SK-N-SH (cell line): ENCODE data around the gene FXR2. TPM values are rescaled to one million over a fixed set of nuclear protein-coding genes. Genes with fewer than 3 reads are reported as not detected.

Experiments
- CTCF ChIA-PET: fragments of 300-600, 350-600 bp; formaldehyde crosslinking; extraction: SDS; loops from one replicate; lab custom pipeline; 2021; lab: Yijun Ruan, JAX
- POLR2A ChIA-PET: fragments of 350-600 bp; sonication (Branson Sonifier 250); formaldehyde crosslinking; extraction: SDS; loops from one replicate; lab custom pipeline; 2020; ENCODE audit warnings: antibody characterized with exemption, inconsistent platforms; lab: Yijun Ruan, JAX
- DNase-seq: peaks from one replicate; pipeline ENCODE4 v3.0.0; 2012
- H2AFZ ChIP-seq: fragments of 200-600 bp; sonication (generic); 2 replicates; pipeline ENCODE4 v1.8.1; 2016; ENCODE audit warnings: antibody characterized with exemption, mild to moderate bottlenecking, low read depth
- H3F3A ChIP-seq: fragments of 200-600 bp; sonication (generic); replicated peaks from 2 replicates; pipeline ENCODE3; 2016; ENCODE audit warnings: antibody characterized with exemption, mild to moderate bottlenecking; ENCODE audit not compliant: insufficient read depth
- H3K27ac ChIP-seq, 2 experiments: fragments of 200-500 bp in 1 of 2; fragments of 200-600 bp in 1 of 2; sonication (Bioruptor generic) in 1 of 2; sonication (generic), shearing (Covaris generic) in 1 of 2; 2 replicates each; pipeline versions ENCODE4 v1.5.1 to v1.6.1; 2014 to 2016; ENCODE audit warnings: low read depth in 2 of 2, inconsistent platforms in 1 of 2, low read length in 1 of 2, mild to moderate bottlenecking in 1 of 2, mixed read lengths in 1 of 2
- H3K27me3 ChIP-seq: fragments of 200-600 bp; sonication (generic), shearing (Covaris generic); 2 replicates; pipeline ENCODE4 v1.6.1; 2016; ENCODE audit warnings: mixed run types; ENCODE audit not compliant: insufficient read depth
- H3K36me3 ChIP-seq, 2 experiments: fragments of 200-500 bp in 1 of 2; fragments of 200-600 bp in 1 of 2; sonication (Bioruptor generic) in 1 of 2; sonication (generic) in 1 of 2; replicated peaks in 1 of 2; 2 replicates each; pipeline versions ENCODE3 to v1.5.1; 2014 to 2016; ENCODE audit warnings: low read length in 1 of 2, mild to moderate bottlenecking in 1 of 2; ENCODE audit not compliant: insufficient read depth in 2 of 2, control insufficient read depth in 1 of 2
- H3K4me1 ChIP-seq, 2 experiments: fragments of 200-500 bp in 1 of 2; fragments of 200-600 bp in 1 of 2; sonication (Bioruptor generic) in 1 of 2; sonication (generic), shearing (Covaris generic) in 1 of 2; 2 replicates each; pipeline versions ENCODE4 v1.5.1 to v1.6.1; 2014 to 2016; ENCODE audit warnings: low read depth in 1 of 2, low read length in 1 of 2, mixed run types in 1 of 2; ENCODE audit not compliant: insufficient read depth in 2 of 2, control insufficient read depth in 1 of 2
- H3K4me2 ChIP-seq: fragments of 200-600 bp; sonication (generic), shearing (Covaris generic); 2 replicates; pipeline ENCODE4 v1.6.1; 2017; ENCODE audit warnings: mixed run types
- H3K4me3 ChIP-seq, 2 experiments: fragments of 200-500 bp in 1 of 2; fragments of 200-600 bp in 1 of 2; sonication (Bioruptor generic) in 1 of 2; sonication (generic), shearing (Covaris generic) in 1 of 2; 2 replicates each; pipeline versions ENCODE4 v1.5.1 to v1.8.1; 2014 to 2016; ENCODE audit warnings: low read depth in 2 of 2, inconsistent platforms in 1 of 2, low read length in 1 of 2, mild to moderate bottlenecking in 1 of 2, mixed read lengths in 1 of 2, moderate library complexity in 1 of 2
- H3K79me2 ChIP-seq: fragments of 200-600 bp; sonication (generic); 2 replicates; pipeline ENCODE4 v1.8.1; 2017; ENCODE audit warnings: mild to moderate bottlenecking; ENCODE audit not compliant: insufficient read depth
- H3K9ac ChIP-seq: fragments of 200-600 bp; sonication (generic); 2 replicates; pipeline ENCODE4 v1.6.1; 2017; ENCODE audit warnings: mixed run types
- H3K9me2 ChIP-seq: fragments of 200-600 bp; sonication (generic); 2 replicates; pipeline ENCODE4 v1.6.1; 2017; ENCODE audit warnings: mixed run types
- H3K9me3 ChIP-seq: fragments of 200-600 bp; sonication (generic); 2 replicates; pipeline ENCODE4 v1.6.1; 2017; ENCODE audit warnings: mixed run types, mild to moderate bottlenecking, moderate library complexity
- H4K20me1 ChIP-seq: fragments of 200-600 bp; sonication (generic); 2 replicates; pipeline ENCODE4 v1.6.1; 2017; ENCODE audit warnings: mild to moderate bottlenecking, mixed run types; ENCODE audit not compliant: insufficient read depth
- CHD2 ChIP-seq: fragments of 150-350 bp; IDR thresholded peaks from 2 replicates; pipeline ENCODE4 v1.6.1; 2018; ENCODE audit warnings: low read length; ENCODE audit not compliant: partially characterized antibody
- CTCF ChIP-seq: fragments of 200-600 bp; sonication (generic); IDR thresholded peaks from 2 replicates; pipeline ENCODE4 v1.6.1; 2017; ENCODE audit warnings: antibody characterized with exemption, mild to moderate bottlenecking, moderate library complexity
- FOXJ3 ChIP-seq: sonication (generic); formaldehyde crosslinking; IDR thresholded peaks from 2 replicates; pipeline ENCODE4 v1.5.1; 2020; ENCODE audit warnings: mild to moderate bottlenecking, missing genetic modification reagents
- GATA2 ChIP-seq: sonication (generic); formaldehyde crosslinking; IDR thresholded peaks from 2 replicates; pipeline ENCODE4 v1.5.0; 2020; ENCODE audit warnings: mild to moderate bottlenecking, missing genetic modification reagents
- IRF3 ChIP-seq: fragments of 150-350 bp; IDR thresholded peaks from 2 replicates; pipeline ENCODE4 v1.6.1; 2016; ENCODE audit warnings: mild to moderate bottlenecking, low read depth, low read length
- JUND ChIP-seq: IDR thresholded peaks from 2 replicates; pipeline ENCODE4 v1.4.0; 2012
- MAX ChIP-seq: IDR thresholded peaks from 2 replicates; pipeline ENCODE4 v1.4.0; 2012; ENCODE audit warnings: low read depth
- MXI1 ChIP-seq: IDR thresholded peaks from 2 replicates; pipeline ENCODE4 v1.6.1; 2012; ENCODE audit warnings: mild to moderate bottlenecking, low read depth, low read length, improper control_type of control experiment
- NRF1 ChIP-seq: IDR thresholded peaks from 2 replicates; pipeline ENCODE4 v1.6.1; 2012; ENCODE audit warnings: low read depth, mild to moderate bottlenecking, low read length
- PBX3 ChIP-seq: IDR thresholded peaks from 2 replicates; pipeline ENCODE4; 2012
- POLR2AphosphoS5 ChIP-seq: IDR thresholded peaks from 2 replicates; pipeline ENCODE4 v1.6.1; 2012; ENCODE audit warnings: low read depth, low read length
- RXRA ChIP-seq: IDR thresholded peaks from 2 replicates; pipeline ENCODE4 v1.4.0; 2012; ENCODE audit warnings: low read depth, mild to moderate bottlenecking, borderline replicate concordance
- TAF1 ChIP-seq: IDR thresholded peaks from 2 replicates; pipeline ENCODE4 v1.6.1; 2012; ENCODE audit warnings: low read depth, mild to moderate bottlenecking, low read length, moderate library complexity, borderline replicate concordance
- USF2 ChIP-seq: fragments of 150-350 bp; IDR thresholded peaks from 2 replicates; pipeline ENCODE4 v1.6.1; 2017; ENCODE audit warnings: antibody characterized with exemption, low read length, low read depth, borderline replicate concordance
- WGBS: methylation state at CpG from one replicate; pipeline ENCODE4 v1.1.6; 2017; ENCODE audit warnings: low lambda C conversion rate; 5-methylcytosine and 5-hydroxymethylcytosine counted together
- polyA plus RNA-seq, 3 experiments: library from polyadenylated mRNA; depleted of rRNA; stranded (reverse); fragments of >200 nt; gene quantifications; 2 replicates each; pipeline ENCODE4 v1.2.3, GENCODE V29; 2012

The FXR2 gene
- polyA plus RNA-seq, 1 of the 3 experiments (the other 2 are of a cell fraction), result 56.4 TPM

- TF ChIP-seq FOXJ3 (CRISPR knock-in tag) (no peak), NRF1 (no peak), CTCF (no peak), MAX (no peak), RXRA (no peak), MXI1 (no peak)
Observed at GRCh38 chr17:7553356-7553755, 61.3 kb downstream of the FXR2 start (continued).

GRCh38 chr17:7552621-7553051, 62.1 kb downstream of the FXR2 start:
- H3F3A ChIP-seq, result no peaks in the 10 kb centered on the region
- H3K9me2 ChIP-seq, result no peaks in the 10 kb centered on the region
- no peak overlapping the region for H3K9ac ChIP-seq
- no peak overlapping the region for H3K4me2 ChIP-seq
- 72% methylated on average over 6 of the region's 6 CpGs for WGBS
- no peaks in the 10 kb centered on the region for H3K79me2 ChIP-seq
- H3K27ac ChIP-seq, result no peak overlapping the region
- H4K20me1 ChIP-seq, result no peaks in the 10 kb centered on the region
- H3K36me3 ChIP-seq, result peaks cover 0 to 4% of the 10 kb centered on the region in 2 experiments
- no peak for DNase-seq
- no peak overlapping the region for H2AFZ ChIP-seq
- no peaks in the 10 kb centered on the region for H3K27me3 ChIP-seq
- H3K9me3 ChIP-seq, result no peaks in the 10 kb centered on the region
- POLR2A ChIA-PET, result interaction anchor here (0.7 kb wide), 1 partner anchor 35 kb away, joined by 4 read pairs; no protein-coding TSS in a partner anchor
- CTCF ChIA-PET, result interaction anchor here (0.8 to 7.8 kb wide), 3 partner anchors 8 to 38 kb away, joined by 3 to 55 read pairs (median 4); partner anchors contain the start of gene SENP3
- no peak overlapping the region for H3K4me3 ChIP-seq
- TF ChIP-seq CHD2 (no peak), TAF1 (no peak), CTCF (no peak), IRF3 (no peak), POLR2AphosphoS5 (no peak), FOXJ3 (CRISPR knock-in tag) (no peak), PBX3 (no peak), USF2 (no peak), MXI1 (no peak), JUND (no peak), GATA2 (no peak)
- H3K4me1 ChIP-seq, result peaks cover 0 to 15% of the 10 kb centered on the region in 2 experiments; a peak in 1 of 4 replicates
